ENCODE data around the gene SRGAP3. TPM values are rescaled to one million over a fixed set of nuclear protein-coding genes. Genes with fewer than 3 reads are reported as not detected.

The SRGAP3 gene
- total RNA-seq, 4 donors from 2014 or later = 6.7 to 24.8 (median 19.7) TPM

- TF ChIP-seq POLR2A (IDR thresholded peaks at IDR 0.05) (no peak), CTCF (IDR thresholded peaks at IDR 0.05) (no peak)
- peaks cover 0 to 11% (median 2%) of the 10 kb centered on the region in 4 donors for H3K9me3 ChIP-seq
- DNase-seq = no peak
- no peak overlapping the region for H3K27ac ChIP-seq
- no peaks in the 10 kb centered on the region for H3K4me1 ChIP-seq
- no peaks in the 10 kb centered on the region for H3K27me3 ChIP-seq
- no peak overlapping the region for H3K4me3 ChIP-seq
- H3K36me3 ChIP-seq = no peaks in the 10 kb centered on the region
Observed at GRCh38 chr3:9151240-9151639, 98.2 kb downstream of the SRGAP3 start.

GRCh38 chr3:9149566-9149965 is 99.9 kb downstream of the SRGAP3 start:
- no peak for DNase-seq
- Histone ChIP-seq H3K4me3 (no peak overlapping the region), H3K4me1 (no peaks in the 10 kb centered on the region), H3K36me3 (no peaks in the 10 kb centered on the region), H3K27ac (no peak overlapping the region), H3K27me3 (no peaks in the 10 kb centered on the region), H3K9me3 (peaks cover 0 to 11% (median 2%) of the 10 kb centered on the region in 4 donors)
- TF ChIP-seq POLR2A (IDR thresholded peaks at IDR 0.05) (no peak), CTCF (IDR thresholded peaks at IDR 0.05) (no peak)

- no peak for DNase-seq
- H3K36me3 ChIP-seq = no peaks in the 10 kb centered on the region
- H3K27ac ChIP-seq = no peak overlapping the region
- H3K4me1 ChIP-seq = no peaks in the 10 kb centered on the region
- no peaks in the 10 kb centered on the region for H3K27me3 ChIP-seq
- no peak for TF ChIP-seq POLR2A (IDR thresholded peaks at IDR 0.05)
- no peak for TF ChIP-seq CTCF (IDR thresholded peaks at IDR 0.05)
- H3K4me3 ChIP-seq = no peak overlapping the region
- H3K9me3 ChIP-seq = peaks cover 0 to 14% (median 2%) of the 10 kb centered on the region in 4 donors
Observed at GRCh38 chr3:9147896-9148266, 101.6 kb downstream of the SRGAP3 start.

GRCh38 chr3:9147215-9147895 is 102.1 kb downstream of the SRGAP3 start:
- DNase-seq = peak in 1 of 3 donors; percentile 55
- Histone ChIP-seq H3K27ac (no peak overlapping the region), H3K9me3 (peaks cover 0 to 14% (median 2%) of the 10 kb centered on the region in 4 donors), H3K36me3 (no peaks in the 10 kb centered on the region), H3K27me3 (no peaks in the 10 kb centered on the region), H3K4me1 (no peaks in the 10 kb centered on the region), H3K4me3 (no peak overlapping the region)
- TF ChIP-seq CTCF (IDR thresholded peaks at IDR 0.05) = no peak
- TF ChIP-seq POLR2A (IDR thresholded peaks at IDR 0.05) = no peak

- DNase-seq = peak in 2 of 3 donors; percentile 39 to 83
- Histone ChIP-seq H3K4me1 (no peaks in the 10 kb centered on the region), H3K4me3 (no peak overlapping the region), H3K27ac (no peak overlapping the region), H3K27me3 (no peaks in the 10 kb centered on the region), H3K36me3 (no peaks in the 10 kb centered on the region), H3K9me3 (peaks cover 0 to 14% (median 2%) of the 10 kb centered on the region in 4 donors)
- no peak for TF ChIP-seq POLR2A (IDR thresholded peaks at IDR 0.05)
- no peak for TF ChIP-seq CTCF (IDR thresholded peaks at IDR 0.05)
Observed at GRCh38 chr3:9146367-9147071, 102.9 kb downstream of the SRGAP3 start.
